HG03521 (cell line): ENCODE data around the gene ASB4.

Source experiments
- ATAC-seq: cut with Tn5 transposase; IDR thresholded peaks from one replicate; pipeline ENCODE4 v1.9.1; 2021; ENCODE audit warnings: mild to moderate bottlenecking, moderate library complexity; ENCODE audit not compliant: unreplicated experiment

ASB4 gene

GRCh38 chr7:95525503-95525902 is 39.8 kb downstream of the ASB4 start:
- no peak for ATAC-seq

- no peak for ATAC-seq
Observed at GRCh38 chr7:95526128-95526738, 40.5 kb downstream of the ASB4 start.

GRCh38 chr7:95527033-95527775 is 41.5 kb downstream of the ASB4 start:
- ATAC-seq = no peak

GRCh38 chr7:95527776-95528250 is 42.1 kb downstream of the ASB4 start:
- ATAC-seq = no peak

GRCh38 chr7:95529701-95530100 is 44.0 kb downstream of the ASB4 start:
- ATAC-seq = no peak

GRCh38 chr7:95530881-95531280 is 45.1 kb downstream of the ASB4 start:
- no peak for ATAC-seq

- no peak for ATAC-seq
Observed at GRCh38 chr7:95531605-95532219, 46.0 kb downstream of the ASB4 start.

- no peak for ATAC-seq
Observed at GRCh38 chr7:95534796-95535195, 49.1 kb downstream of the ASB4 start.

GRCh38 chr7:95535662-95536061 is 49.9 kb downstream of the ASB4 start:
- no peak for ATAC-seq

GRCh38 chr7:95536656-95537311 is 51.0 kb downstream of the ASB4 start:
- no peak for ATAC-seq

GRCh38 chr7:95537468-95537867 is 51.7 kb downstream of the ASB4 start:
- no peak for ATAC-seq

GRCh38 chr7:95539426-95539825 is 53.7 kb downstream of the ASB4 start:
- ATAC-seq = no peak

GRCh38 chr7:95540366-95540765 is 54.6 kb downstream of the ASB4 start:
- ATAC-seq = no peak

- ATAC-seq = no peak
Observed at GRCh38 chr7:95543312-95543711, 57.6 kb downstream of the ASB4 start.

- no peak for ATAC-seq
Observed at GRCh38 chr7:95544171-95544570, 58.4 kb downstream of the ASB4 start.

GRCh38 chr7:95545007-95545615 is 59.4 kb downstream of the ASB4 start:
- ATAC-seq = no peak

- ATAC-seq = no peak
Observed at GRCh38 chr7:95545673-95546072, 59.9 kb downstream of the ASB4 start.

GRCh38 chr7:95546647-95547046 is 60.9 kb downstream of the ASB4 start:
- no peak for ATAC-seq

GRCh38 chr7:95547361-95548348 is 61.9 kb downstream of the ASB4 start:
- no peak for ATAC-seq
